Measurements from ENCODE around the gene SLC7A7. TPM values are rescaled to one million over a fixed set of nuclear protein-coding genes. Genes with fewer than 3 reads are reported as not detected.

SLC7A7 gene
- total and polyA plus RNA-seq, 2 of the 13 experiments (the other 11 are each of a cell fraction or from before 2014, with no cell fraction given), result 0.13 to 0.63 TPM

- TF ChIP-seq ZNF775 (CRISPR knock-in tag; IDR thresholded peaks at IDR 0.05; ENCODE audit: borderline replicate concordance), result no peak
- no peak for TF ChIP-seq WIZ (CRISPR knock-in tag; IDR thresholded peaks at IDR 0.05)
- no peak for TF ChIP-seq ZNF788 (CRISPR knock-in tag; IDR thresholded peaks at IDR 0.05; ENCODE audit: borderline replicate concordance)
- TF ChIP-seq, protein P1, sequence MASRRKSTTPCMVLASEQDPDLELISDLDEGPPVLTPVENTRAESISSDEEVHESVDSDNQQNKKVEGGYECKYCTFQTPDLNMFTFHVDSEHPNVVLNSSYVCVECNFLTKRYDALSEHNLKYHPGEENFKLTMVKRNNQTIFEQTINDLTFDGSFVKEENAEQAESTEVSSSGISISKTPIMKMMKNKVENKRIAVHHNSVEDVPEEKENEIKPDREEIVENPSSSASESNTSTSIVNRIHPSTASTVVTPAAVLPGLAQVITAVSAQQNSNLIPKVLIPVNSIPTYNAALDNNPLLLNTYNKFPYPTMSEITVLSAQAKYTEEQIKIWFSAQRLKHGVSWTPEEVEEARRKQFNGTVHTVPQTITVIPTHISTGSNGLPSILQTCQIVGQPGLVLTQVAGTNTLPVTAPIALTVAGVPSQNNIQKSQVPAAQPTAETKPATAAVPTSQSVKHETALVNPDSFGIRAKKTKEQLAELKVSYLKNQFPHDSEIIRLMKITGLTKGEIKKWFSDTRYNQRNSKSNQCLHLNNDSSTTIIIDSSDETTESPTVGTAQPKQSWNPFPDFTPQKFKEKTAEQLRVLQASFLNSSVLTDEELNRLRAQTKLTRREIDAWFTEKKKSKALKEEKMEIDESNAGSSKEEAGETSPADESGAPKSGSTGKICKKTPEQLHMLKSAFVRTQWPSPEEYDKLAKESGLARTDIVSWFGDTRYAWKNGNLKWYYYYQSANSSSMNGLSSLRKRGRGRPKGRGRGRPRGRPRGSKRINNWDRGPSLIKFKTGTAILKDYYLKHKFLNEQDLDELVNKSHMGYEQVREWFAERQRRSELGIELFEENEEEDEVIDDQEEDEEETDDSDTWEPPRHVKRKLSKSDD (CRISPR knock-in tag; IDR thresholded peaks at IDR 0.05; ENCODE audit: low read depth), result no peak
- TF ChIP-seq ZBTB1 (CRISPR knock-in tag; IDR thresholded peaks at IDR 0.05; ENCODE audit: borderline replicate concordance), result no peak
- 0 out of 2 replicates have a peak, but pooled peaks have one; percentile 22 for TF ChIP-seq ZNF777 (CRISPR knock-in tag; IDR thresholded peaks at IDR 0.05)
- TF ChIP-seq PHF5A (CRISPR knock-in tag; IDR thresholded peaks at IDR 0.05; ENCODE audit: low read depth, unreplicated experiment), result no peak
- TF ChIP-seq THAP9 (CRISPR knock-in tag; IDR thresholded peaks at IDR 0.05; ENCODE audit: borderline replicate concordance), result no peak
- no peak for TF ChIP-seq FOXJ3 (CRISPR knock-in tag; IDR thresholded peaks at IDR 0.05; ENCODE audit: borderline replicate concordance)
- TF ChIP-seq ZNF572 (CRISPR knock-in tag; IDR thresholded peaks at IDR 0.05), result no peak
- TF ChIP-seq CEBPG (CRISPR knock-in tag; IDR thresholded peaks at IDR 0.05), result no peak
- no peak for TF ChIP-seq TBX2 (CRISPR knock-in tag; IDR thresholded peaks at IDR 0.05; ENCODE audit: borderline replicate concordance)
- no peak for TF ChIP-seq NONO (IDR thresholded peaks at IDR 0.05)
- TF ChIP-seq NONO (CRISPR knock-in tag; conservative IDR thresholded peaks at IDR 0.05), result 0 out of 2 replicates have a peak, but pooled peaks have one; percentile 25
- no peak for TF ChIP-seq FOXA1 (IDR thresholded peaks at IDR 0.05)
- no peak for TF ChIP-seq FOXA1 (CRISPR knock-in tag; IDR thresholded peaks at IDR 0.05)
- peak; percentile 44; the same call in 1 of the 2 replicates for TF ChIP-seq MXD4 (CRISPR knock-in tag; IDR thresholded peaks at IDR 0.05)
- TF ChIP-seq TEAD3 (CRISPR knock-in tag; optimal IDR thresholded peaks at IDR 0.05; ENCODE audit: borderline replicate concordance), result peak; percentile 51
- no peak for TF ChIP-seq ZNF616 (CRISPR knock-in tag; IDR thresholded peaks at IDR 0.05; ENCODE audit: low read depth)
- TF ChIP-seq, protein P2, sequence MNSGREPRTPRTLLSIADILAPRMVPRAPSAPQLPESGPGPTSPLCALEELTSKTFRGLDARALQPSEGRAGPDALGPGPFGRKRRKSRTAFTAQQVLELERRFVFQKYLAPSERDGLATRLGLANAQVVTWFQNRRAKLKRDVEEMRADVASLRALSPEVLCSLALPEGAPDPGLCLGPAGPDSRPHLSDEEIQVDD (CRISPR knock-in tag; IDR thresholded peaks at IDR 0.05; ENCODE audit: borderline replicate concordance), result no peak
- TF ChIP-seq ZNF121 (CRISPR knock-in tag; IDR thresholded peaks at IDR 0.05), result peak; percentile 97
- TF ChIP-seq, protein P3, sequence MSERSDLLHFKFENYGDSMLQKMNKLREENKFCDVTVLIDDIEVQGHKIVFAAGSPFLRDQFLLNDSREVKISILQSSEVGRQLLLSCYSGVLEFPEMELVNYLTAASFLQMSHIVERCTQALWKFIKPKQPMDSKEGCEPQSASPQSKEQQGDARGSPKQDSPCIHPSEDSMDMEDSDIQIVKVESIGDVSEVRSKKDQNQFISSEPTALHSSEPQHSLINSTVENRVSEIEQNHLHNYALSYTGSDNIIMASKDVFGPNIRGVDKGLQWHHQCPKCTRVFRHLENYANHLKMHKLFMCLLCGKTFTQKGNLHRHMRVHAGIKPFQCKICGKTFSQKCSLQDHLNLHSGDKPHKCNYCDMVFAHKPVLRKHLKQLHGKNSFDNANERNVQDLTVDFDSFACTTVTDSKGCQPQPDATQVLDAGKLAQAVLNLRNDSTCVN (CRISPR knock-in tag; IDR thresholded peaks at IDR 0.05; ENCODE audit: borderline replicate concordance), result no peak
- TF ChIP-seq GTF3A (CRISPR knock-in tag; conservative IDR thresholded peaks at IDR 0.05), result no peak
Measured at GRCh38 chr14:22808388-22809209, 6.6 kb downstream of the SLC7A7 start (continued).

Measured in HepG2 (cell line).